ENCODE measurements around the gene PSME1.

PSME1 gene

GRCh38 chr14:24146978-24147760 is 11.2 kb downstream of the PSME1 start, which contains the start of gene RNF31:
RNF31 (plus strand) TSS chr14:24147498; CDS start chr14:24147699, 201 bp downstream.
- peak; percentile 97 for DNase-seq (ENCODE audit: low read depth)

DNA sequence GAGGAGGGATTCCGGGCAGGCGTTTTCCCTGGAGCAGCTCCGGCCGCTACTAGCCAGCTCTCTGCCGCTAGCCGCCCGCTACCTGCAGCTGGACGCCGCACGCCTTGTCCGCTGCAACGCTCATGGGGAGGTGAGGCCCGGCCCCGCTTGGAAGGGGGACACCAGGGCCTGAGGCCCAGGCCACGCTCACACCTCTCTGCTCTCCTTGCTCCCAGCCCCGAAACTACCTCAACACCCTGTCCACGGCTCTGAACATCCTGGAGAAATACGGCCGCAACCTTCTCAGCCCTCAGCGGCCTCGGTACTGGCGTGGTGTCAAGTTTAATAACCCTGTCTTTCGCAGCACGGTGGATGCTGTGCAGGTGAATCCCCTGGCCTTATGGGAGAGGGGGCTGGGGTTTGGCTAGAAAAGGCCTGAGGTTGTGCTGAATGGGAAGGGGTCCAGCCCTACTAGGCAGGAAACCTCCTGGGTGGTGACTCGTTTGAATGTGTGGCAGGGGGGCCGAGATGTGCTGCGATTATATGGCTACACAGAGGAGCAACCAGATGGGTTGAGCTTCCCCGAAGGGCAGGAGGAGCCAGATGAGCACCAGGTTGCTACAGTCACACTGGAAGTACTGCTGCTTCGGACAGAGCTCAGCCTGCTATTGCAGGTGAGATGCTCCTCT is 11.9 kb downstream of the PSME1 start:
- no peak for DNase-seq (ENCODE audit: low read depth)

DNA sequence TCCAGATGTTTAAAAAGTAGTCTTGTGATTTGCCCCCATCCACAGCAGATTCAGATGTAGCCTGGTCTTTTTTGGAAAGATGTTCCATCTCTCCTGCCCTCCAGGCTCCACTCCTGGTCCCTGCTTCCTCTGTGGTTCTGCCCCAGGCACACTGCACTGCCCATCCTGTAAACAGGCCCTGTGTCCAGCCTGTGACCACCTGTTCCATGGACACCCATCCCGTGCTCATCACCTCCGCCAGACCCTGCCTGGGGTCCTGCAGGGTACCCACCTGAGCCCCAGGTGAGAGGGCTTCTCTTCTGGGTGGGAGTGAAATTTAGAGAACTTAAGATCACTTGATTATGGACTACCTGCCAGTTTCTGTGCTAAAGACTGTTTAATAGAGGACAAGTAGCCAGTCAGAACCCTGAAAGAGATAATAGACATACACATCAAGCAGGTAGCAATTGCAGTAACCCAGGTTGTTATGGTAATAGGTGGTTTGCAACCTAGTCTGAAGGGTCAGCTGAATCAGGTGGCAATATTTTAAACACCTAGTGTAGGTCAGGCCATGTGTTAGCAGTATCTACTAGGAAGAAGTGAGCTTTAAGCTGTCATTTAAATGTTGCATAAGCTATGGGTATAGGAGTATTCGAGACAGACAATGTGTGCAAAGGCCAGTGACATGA is 13.4 kb downstream of the PSME1 start:
- no peak for DNase-seq (ENCODE audit: low read depth)

DNA sequence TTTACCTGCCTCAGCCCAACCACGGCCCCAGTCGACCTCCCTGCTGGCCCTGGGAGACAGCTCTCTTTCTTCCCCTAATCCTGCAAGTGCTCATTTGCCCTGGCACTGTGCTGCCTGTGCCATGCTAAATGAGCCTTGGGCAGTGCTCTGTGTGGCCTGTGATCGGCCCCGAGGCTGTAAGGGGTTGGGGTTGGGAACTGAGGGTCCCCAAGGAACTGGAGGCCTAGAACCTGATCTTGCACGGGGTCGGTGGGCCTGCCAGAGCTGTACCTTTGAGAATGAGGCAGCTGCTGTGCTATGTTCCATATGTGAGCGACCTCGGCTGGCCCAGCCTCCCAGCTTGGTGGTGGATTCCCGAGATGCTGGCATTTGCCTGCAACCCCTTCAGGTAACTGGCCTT is 14.1 kb downstream of the PSME1 start:
- no peak for DNase-seq (ENCODE audit: low read depth)

- DNase-seq (ENCODE audit: low read depth): no peak
Observed at GRCh38 chr14:24150567-24150966, 14.6 kb downstream of the PSME1 start.

- DNase-seq (ENCODE audit: low read depth): no peak
Observed at GRCh38 chr14:24150993-24151392, 15.0 kb downstream of the PSME1 start.

DNA sequence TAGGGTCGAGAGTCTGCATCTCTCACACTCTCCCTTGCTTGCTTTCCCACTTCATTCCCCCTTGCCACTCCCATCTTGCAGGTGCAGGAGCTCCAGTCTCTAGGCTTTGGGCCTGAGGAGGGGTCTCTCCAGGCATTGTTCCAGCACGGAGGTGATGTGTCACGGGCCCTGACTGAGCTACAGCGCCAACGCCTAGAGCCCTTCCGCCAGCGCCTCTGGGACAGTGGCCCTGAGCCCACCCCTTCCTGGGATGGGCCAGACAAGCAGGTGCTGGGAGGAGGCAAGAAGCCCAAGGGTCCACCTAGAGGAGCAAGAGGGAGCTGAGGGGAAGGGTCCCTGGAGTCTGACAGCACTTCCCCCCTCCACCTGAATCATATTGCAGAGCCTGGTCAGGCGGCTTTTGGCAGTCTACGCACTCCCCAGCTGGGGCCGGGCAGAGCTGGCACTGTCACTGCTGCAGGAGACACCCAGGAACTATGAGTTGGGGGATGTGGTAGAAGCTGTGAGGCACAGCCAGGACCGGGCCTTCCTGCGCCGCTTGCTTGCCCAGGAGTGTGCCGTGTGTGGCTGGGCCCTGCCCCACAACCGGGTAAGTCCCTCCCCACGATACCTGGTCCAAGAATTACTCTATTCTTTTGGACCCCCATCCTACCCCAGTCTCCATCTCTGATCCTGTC is 15.5 kb downstream of the PSME1 start:
- DNase-seq (ENCODE audit: low read depth): no peak

GRCh38 chr14:24155100-24155499 is 19.1 kb downstream of the PSME1 start:
- DNase-seq (ENCODE audit: low read depth): no peak

- DNase-seq (ENCODE audit: low read depth): no peak
Observed at GRCh38 chr14:24156840-24157239, 20.8 kb downstream of the PSME1 start.

GRCh38 chr14:24157331-24157730 is 21.3 kb downstream of the PSME1 start:
- no peak for DNase-seq (ENCODE audit: low read depth)

- no peak for DNase-seq (ENCODE audit: low read depth)
Observed at GRCh38 chr14:24159777-24160498, 23.9 kb downstream of the PSME1 start.

DNA sequence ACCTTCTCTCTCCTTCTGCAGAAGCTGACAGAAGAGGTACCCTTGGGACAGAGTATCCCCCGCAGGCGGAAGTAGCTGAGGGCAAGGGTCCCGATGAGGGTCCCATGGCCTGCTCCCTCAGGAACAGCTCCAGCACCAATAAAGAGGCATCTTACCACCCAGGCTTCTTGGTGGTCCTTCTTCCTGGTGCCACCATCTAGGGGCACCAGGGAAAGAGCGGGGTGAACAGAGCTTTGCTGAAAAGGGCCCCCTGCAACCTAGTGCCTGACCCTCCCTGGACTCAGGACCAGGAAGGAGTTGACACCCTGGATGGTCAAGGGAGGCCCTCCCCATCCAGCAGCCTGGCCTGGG is 24.5 kb downstream of the PSME1 start:
- DNase-seq (ENCODE audit: low read depth): no peak

DNA sequence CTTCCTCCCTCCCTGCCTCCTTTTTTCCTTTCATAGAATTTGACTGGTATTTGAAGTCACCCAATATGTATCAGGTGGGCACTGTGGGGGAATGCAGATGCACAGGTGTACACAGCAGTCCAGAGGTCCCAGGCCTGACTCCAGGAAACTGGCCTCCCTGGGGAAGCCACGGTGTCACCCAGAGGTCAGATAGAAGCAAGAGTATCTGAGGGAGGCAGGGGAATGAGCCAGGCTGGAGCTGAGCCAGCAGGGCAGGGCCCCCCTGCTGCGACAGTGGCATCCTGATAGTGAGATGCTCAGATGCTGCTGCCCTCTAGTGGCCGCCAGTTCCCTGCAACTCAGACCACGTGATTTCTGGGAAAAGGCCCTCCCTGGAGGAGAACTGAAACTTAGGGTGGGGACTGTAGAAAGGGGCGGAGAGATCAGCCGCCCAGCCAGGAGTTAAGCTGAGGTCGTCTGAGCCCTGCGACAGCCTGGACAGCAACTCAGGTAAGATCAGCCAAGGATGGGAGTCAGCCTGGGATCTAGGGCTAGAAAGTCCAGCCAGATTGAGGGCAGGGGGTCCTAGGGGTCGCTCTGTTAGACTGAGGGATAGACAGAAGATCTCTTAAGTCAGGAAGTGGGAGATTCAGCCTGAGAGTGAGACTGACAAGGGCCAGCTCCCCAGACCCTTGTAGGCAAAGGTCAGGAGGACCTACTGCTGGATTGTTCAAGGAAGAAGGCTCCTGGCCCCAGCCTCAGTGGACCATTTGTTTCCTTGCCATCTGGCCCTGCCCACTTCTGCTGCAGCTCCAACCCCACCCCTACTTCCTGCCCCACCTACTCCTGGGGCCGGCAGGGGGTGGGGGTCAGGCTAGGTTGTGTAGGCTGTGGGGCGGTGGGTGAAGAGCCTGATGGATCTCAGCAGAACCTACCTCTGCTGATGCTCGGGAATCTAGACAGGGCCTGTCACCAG is 25.1 kb downstream of the PSME1 start, which contains the start of gene IRF9:
Gene IRF9, plus strand, starts transcription at position 416 of the 955 bp plus-strand sequence. CDS start 880 bp downstream, outside the sequence.
- DNase-seq (ENCODE audit: low read depth): peak; percentile 98

- DNase-seq (ENCODE audit: low read depth): no peak
Observed at GRCh38 chr14:24162093-24162492, 26.1 kb downstream of the PSME1 start.

GRCh38 chr14:24164518-24164991 is 28.6 kb downstream of the PSME1 start:
- DNase-seq (ENCODE audit: low read depth): no peak

DNA sequence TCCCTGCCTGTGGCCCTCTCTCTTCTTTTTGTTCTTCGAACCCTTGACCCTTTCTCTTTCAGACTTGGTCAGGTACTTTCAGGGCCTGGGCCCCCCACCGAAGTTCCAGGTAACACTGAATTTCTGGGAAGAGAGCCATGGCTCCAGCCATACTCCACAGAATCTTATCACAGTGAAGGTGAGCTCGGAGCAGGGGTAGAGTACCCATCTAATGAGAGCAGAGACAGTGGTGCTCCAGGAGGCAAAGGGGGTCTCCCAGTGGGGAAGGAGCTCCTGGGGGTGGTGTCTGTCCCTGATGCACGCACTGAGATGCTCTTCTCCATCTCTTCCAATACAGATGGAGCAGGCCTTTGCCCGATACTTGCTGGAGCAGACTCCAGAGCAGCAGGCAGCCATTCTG is 29.8 kb downstream of the PSME1 start:
- DNase-seq (ENCODE audit: low read depth): no peak

- DNase-seq (ENCODE audit: low read depth): no peak
Observed at GRCh38 chr14:24167469-24168114, 31.6 kb downstream of the PSME1 start.

- DNase-seq (ENCODE audit: low read depth): peak; percentile 58
Observed at GRCh38 chr14:24171422-24172260, 35.6 kb downstream of the PSME1 start, which contains the start of gene REC8. REC8 (plus strand) TSS chr14:24172080; CDS start chr14:24172553, 473 bp downstream.

All from stimulated activated CD8-positive, alpha-beta memory T cell treated with anti-CD3 and anti-CD28 coated beads, Interleukin-12 subunit alpha, Interleukin-12 subunit beta, amount 100 ng/mL, for 1 hour (primary cell).